ENCODE data around the gene ZNF668.

Gene ZNF668

GRCh38 chr16:31073970-31074813 lies at the start of gene ZNF668, which contains the start of gene ZNF646:
TSS of gene ZNF668 (minus strand) at chr16:31074240. CDS start at chr16:31064459, 9,781 bp downstream.
TSS of gene ZNF646 (plus strand) at chr16:31074422. CDS start at chr16:31076325, 1,903 bp downstream.
- peak; percentile 84 for FAIRE-seq

- no peak for FAIRE-seq
Measured at GRCh38 chr16:31120129-31120528, 46.1 kb upstream of the ZNF668 start.

GRCh38 chr16:31118223-31119155 lies 44.4 kb upstream of the ZNF668 start:
- no peak for FAIRE-seq

- FAIRE-seq: peak; percentile 88
Measured at GRCh38 chr16:31117384-31118222, 43.6 kb upstream of the ZNF668 start, which contains the start of gene KAT8. TSS of gene KAT8 (plus strand) at chr16:31117664. CDS start at chr16:31117682, 18 bp downstream.

- FAIRE-seq: no peak
Measured at GRCh38 chr16:31114468-31114867, 40.4 kb upstream of the ZNF668 start.

- no peak for FAIRE-seq
Measured at GRCh38 chr16:31113121-31114120, 39.4 kb upstream of the ZNF668 start.

GRCh38 chr16:31112711-31113110 lies 38.7 kb upstream of the ZNF668 start:
- FAIRE-seq: no peak

- FAIRE-seq: no peak
Measured at GRCh38 chr16:31111881-31112466, 37.9 kb upstream of the ZNF668 start.

- no peak for FAIRE-seq
Measured at GRCh38 chr16:31110106-31111034, 36.3 kb upstream of the ZNF668 start.

- FAIRE-seq: no peak
Measured at GRCh38 chr16:31109622-31110021, 35.6 kb upstream of the ZNF668 start.

GRCh38 chr16:31108794-31109558 lies 34.9 kb upstream of the ZNF668 start:
- FAIRE-seq: no peak

- FAIRE-seq: no peak
Measured at GRCh38 chr16:31108035-31108793, 34.2 kb upstream of the ZNF668 start, which contains the start of gene BCKDK. TSS of gene BCKDK (plus strand) at chr16:31108386. CDS start at chr16:31109224, 838 bp downstream.

- FAIRE-seq: no peak
Measured at GRCh38 chr16:31107465-31107867, 33.4 kb upstream of the ZNF668 start.

GRCh38 chr16:31106509-31107464 lies 32.7 kb upstream of the ZNF668 start:
- no peak for FAIRE-seq

- FAIRE-seq: no peak
Measured at GRCh38 chr16:31105677-31106213, 31.7 kb upstream of the ZNF668 start.

Data from endometrium (tissue), 2 donors.